ENCODE measurements around the gene TMEM147.

- no peak for TF ChIP-seq CTCF (IDR thresholded peaks at IDR 0.05; ENCODE audit: low read length)
- no peak for TF ChIP-seq EZH2 (IDR thresholded peaks at IDR 0.05; ENCODE audit: borderline replicate concordance, low read length)
Measured at GRCh38 chr19:35543280-35544109, 1.9 kb upstream of the TMEM147 start.

Measured in OCI-LY1 (cell line).